HG02763 (cell line): Measurements from ENCODE around the gene ZBTB34.
"Not testable (repeated sequence)": the region's sequence is repeated elsewhere in the genome, so short reads cannot be mapped to it uniquely, and the experiment has no call there.

Experiments
- ATAC-seq: cut with Tn5 transposase; IDR thresholded peaks from one replicate; pipeline ENCODE4 v1.9.1; 2021; ENCODE audit warnings: mild to moderate bottlenecking, moderate library complexity; ENCODE audit not compliant: unreplicated experiment

The ZBTB34 gene, protein sequence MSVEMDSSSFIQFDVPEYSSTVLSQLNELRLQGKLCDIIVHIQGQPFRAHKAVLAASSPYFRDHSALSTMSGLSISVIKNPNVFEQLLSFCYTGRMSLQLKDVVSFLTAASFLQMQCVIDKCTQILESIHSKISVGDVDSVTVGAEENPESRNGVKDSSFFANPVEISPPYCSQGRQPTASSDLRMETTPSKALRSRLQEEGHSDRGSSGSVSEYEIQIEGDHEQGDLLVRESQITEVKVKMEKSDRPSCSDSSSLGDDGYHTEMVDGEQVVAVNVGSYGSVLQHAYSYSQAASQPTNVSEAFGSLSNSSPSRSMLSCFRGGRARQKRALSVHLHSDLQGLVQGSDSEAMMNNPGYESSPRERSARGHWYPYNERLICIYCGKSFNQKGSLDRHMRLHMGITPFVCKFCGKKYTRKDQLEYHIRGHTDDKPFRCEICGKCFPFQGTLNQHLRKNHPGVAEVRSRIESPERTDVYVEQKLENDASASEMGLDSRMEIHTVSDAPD

DNA sequence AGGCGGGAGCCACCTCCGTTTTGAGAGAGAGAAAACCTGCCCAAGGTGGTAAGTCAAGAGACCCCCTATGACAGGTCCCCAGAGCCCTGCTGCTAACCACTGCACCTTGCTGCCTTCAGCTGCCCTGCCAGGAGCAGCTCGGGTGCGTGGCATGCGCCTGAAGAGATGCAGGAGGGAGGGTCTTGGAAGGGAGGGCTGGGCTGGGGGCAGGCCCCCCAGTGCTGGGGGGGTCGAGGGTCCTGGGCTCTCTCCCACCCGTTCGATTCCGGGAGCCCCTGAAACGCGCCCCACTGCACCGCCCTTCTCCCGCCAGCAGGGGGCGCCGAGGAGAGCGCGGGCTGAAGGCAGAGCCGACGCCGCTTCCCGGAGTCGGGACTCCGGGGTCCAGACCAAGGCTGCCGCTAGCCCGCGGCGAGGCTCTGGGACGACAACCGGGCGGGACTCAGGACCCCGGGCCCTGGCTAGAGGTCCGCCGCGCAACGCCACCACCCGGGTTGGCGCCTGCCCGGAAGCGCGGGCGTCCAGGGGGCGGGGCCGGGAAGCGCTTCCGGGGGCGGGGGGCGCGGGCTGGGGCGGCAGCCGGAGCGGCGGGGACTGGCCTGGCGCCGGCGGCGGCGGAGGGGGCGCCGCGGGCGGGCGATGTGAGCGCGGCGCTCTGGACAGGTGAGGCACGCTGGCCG lies at the start of gene ZBTB34:
ZBTB34 (plus strand) TSS at position 563 of the 680 bp plus-strand sequence. CDS start 18,761 bp downstream, outside the sequence.
- peak; percentile 63 for ATAC-seq

DNA sequence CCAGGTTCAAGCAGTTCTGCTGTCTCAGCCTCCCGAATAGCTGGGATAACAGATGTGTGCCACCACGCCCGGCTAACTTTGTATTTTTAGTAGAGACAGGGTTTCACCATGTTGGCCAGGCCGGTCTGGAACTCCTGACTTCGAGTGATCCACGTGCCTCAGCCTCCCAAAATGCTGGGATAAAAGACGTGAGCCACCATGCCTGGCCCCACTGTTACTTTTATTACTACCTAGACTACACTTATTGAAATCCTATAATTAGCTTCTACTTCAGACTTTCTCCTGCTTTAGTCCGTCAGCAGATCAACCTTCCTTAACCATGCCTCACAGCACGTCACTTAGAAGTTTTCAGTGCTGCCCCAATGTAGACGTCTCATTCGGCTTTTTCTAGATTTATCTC lies 47.4 kb upstream of the ZBTB34 start:
- ATAC-seq: no peak

DNA sequence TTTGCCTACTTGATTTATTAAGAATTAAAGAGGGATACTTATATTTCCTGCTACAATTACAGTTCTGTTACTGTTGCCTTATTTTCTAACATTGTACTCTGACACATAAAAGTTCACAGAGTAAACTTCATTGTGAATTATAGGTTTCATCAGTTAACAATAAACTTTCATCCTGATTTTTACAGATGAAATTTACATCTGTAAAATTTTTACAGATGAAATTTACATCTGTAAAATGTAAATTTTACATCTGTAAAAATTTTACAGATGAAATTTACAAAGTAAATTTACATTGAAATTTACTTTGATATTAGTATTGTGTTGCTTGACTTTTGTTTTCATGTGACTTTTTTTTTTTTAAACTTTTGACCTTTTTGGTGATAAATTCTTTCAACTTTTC lies 46.3 kb upstream of the ZBTB34 start:
- ATAC-seq: no peak

DNA sequence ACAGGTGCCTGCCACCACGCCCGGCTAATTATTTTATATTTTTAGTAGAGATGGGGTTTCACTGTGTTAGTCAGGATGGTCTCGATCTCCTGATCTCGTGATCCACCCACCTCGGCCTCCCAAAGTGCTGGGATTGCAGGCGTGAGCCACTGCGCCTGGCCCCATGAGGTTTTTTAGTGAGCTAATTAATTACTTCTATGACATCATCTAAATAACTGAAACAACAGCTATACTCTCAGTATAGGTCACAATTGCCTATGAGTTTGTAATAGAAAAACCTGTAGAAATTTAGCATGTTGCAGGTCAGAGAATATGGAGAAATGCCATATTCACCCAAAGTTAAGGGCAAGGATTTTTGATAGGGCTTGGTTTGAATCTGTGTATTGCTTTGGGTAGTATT lies 42.8 kb upstream of the ZBTB34 start:
- ATAC-seq: not testable (repeated sequence)

DNA sequence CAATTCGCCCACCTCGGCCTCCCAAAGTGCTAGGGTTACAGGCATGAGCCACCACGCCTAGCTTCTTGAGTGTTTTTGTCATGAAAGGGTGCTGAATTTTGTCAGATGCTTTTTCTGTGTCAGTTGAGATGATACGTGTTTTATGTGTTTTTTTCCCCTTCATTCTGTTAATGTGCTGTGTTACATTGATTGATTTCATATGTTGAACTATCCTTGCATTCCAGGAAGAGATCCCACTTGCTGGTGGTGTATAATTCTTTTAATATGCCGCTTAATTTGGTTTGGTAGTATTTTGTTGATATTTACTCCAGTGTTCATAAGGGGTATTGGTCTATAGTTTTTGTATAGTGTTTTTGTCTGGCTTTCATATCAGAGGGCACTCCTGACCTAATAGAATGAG lies 42.0 kb upstream of the ZBTB34 start:
- no peak for ATAC-seq

DNA sequence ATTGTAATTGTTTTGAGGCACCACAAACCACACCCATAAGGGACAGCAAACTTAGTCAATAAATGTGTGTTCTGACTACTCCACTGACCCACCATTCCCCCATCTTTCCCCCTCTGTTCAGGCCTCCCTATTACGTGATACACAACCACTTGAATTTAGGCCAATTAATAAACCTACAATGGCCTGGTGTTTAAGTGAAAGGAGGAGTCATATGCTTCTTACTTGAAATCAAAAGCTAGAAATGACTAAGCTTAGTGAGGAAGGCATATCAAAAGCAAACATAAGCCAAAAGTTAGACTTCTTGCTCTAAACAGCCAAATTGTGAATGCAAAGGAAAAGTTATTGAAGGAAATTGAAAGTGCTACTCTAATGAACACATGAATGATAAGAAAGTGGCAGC lies 41.0 kb upstream of the ZBTB34 start:
- ATAC-seq: no peak

DNA sequence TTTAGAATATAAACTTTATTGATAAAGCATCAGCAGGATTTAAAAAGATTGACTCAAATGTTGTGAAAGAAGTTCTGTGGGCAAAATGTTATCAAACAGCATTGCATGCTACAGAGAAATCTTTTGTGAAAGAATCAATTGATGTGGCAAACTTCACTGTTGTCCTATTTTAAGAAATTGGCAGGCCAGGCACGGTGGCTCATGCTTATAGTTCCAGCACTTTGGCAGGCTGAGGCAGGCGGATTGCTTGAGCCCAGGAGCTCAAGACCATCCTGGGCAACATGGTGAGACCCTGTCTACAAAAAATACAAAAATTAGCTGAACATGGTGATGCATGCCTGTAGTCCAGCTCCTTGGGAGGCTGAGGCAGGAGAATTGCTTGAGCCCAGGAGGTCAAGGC lies 38.2 kb upstream of the ZBTB34 start:
- ATAC-seq: no peak

DNA sequence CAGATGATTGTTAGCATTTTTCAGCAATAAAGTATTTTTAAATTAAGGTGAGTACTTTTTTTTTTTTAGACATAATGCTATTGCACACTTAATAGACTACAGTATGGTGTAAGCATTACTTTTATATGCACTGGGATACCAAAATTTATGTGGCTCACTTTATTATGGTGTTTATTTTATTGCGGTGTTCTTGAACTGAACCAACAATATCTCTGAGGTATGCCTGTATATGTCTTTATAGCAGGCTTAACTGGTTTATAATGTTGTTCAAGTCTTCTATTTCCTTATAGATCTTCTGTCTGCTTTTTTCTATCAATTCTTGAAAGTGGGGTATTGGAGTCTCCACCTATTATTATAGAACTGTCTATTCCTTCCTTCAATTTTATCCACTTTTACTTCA lies 37.6 kb upstream of the ZBTB34 start:
- no peak for ATAC-seq

DNA sequence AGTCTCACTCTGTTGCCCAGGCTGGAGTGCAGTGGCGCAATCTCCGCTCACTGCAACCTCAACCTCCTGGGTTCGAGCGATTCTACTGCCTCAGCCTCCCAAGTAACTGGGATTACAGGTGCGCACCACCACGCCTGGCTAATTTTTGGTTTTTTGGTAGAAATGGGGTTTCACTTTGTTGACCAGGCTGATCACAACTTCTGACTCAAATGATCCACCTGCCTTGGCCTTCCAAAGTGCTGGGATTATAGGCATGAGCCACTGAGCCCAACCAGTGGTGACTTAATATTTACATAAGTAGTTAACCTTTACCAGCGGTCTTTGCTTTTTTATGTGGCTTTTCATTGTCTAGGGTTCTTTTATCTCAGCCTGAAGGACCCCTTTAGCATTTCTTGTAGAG lies 36.4 kb upstream of the ZBTB34 start:
- not testable (repeated sequence) for ATAC-seq

DNA sequence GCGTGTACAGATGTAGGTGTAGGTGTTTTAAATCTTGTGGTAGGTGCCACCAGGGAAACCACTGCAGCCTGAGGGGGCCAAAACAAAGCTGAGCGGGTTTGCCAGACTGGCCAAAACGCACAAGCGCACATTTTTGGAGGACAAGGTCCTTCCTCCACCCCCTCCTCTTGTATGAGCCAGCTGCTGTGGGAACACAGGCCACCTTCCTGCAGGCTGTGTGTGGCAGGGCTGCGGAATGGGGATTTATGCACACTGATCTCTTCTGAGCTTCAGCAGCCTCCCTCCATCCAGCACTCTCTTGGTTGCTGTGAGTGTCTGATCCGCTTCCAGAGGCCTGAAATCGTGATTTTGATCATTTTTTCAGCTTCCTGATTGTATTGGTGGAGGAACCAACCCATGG lies 33.2 kb upstream of the ZBTB34 start:
- no peak for ATAC-seq

DNA sequence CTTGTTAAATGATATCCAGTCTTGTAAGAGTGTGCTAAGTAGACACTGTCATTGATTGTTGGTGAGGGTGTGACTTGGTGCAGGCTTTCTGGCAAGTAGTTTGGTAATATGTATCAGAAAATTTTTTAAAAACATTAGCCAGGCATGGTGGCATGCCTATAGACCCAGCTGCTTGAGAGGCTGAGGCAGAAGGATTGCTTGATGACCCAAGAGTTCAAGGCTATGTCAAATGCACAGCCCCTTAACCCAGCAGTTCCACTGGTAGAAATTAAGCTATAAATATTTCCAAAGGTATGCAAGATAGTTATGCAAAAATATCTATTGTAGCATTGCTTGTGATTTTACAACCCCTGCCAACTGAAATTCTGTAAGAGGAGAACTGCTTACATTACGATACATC lies 31.4 kb upstream of the ZBTB34 start:
- no peak for ATAC-seq

DNA sequence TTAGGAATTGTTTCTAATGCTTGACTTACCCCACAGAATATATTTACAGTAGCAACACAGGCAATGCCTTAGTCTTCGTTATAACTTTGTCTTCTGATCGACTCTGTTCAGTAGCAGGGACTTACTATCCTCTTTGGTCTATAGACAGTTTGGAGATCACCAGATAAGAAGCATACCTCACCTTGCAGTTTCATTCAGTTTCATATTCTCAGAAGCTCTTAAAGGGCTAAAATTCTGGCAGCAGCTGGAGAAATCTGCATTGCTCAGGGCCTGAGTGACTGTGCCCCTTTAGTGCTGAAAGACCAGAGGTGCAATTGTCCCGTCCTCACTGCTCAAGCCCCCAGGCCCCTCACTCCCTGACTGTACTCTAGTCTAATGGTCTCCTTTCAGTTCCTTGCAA lies 29.6 kb upstream of the ZBTB34 start:
- ATAC-seq: no peak

DNA sequence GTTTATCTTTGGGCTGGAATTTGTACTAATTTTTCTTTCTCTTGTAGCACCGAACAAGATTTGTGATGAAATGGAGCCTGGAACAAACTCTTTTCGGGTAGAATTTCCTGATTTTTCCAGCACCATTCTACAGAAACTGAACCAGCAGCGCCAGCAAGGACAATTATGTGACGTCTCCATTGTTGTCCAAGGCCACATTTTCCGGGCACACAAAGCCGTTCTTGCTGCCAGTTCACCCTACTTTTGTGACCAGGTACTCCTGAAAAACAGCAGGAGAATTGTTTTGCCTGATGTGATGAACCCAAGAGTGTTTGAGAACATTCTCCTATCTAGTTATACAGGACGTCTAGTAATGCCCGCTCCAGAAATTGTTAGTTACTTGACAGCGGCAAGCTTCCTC lies 28.0 kb upstream of the ZBTB34 start:
- no peak for ATAC-seq

DNA sequence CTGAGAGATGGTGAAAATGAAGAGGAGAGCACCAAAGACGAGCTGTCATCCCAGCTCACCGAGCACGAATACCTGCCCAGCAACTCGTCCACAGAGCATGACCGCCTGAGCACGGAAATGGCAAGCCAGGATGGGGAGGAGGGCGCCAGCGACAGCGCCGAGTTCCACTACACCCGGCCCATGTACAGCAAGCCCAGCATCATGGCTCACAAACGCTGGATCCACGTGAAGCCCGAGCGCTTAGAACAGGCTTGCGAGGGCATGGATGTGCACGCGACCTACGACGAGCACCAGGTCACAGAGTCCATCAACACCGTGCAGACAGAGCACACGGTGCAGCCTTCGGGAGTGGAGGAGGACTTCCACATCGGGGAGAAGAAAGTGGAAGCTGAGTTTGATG lies 27.4 kb upstream of the ZBTB34 start:
- ATAC-seq: no peak

DNA sequence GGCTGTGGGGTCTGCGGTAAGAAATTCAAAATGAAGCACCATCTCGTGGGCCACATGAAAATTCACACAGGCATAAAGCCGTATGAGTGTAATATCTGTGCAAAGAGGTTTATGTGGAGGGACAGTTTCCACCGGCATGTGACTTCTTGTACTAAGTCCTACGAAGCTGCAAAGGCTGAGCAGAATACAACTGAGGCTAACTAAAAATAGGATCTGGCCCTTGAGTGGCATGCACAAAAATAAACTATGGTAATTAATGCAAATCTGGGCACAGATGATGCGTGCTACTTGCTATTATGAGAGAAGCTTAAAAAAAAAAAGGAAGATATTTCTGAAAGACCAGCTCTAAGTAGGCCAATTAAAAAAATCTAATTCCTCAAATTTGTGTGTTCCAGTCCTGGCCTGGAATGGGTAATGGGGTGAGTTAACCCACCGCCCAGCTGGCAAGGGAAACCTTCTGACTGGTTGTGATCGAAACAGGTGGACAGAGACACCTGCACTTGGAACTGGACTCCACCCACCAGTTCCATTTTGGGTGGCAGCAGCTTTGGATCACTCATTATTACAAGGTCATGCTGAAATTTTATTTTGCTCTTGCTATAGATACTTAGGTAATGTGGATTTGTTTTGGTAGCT lies 26.6 kb upstream of the ZBTB34 start:
- ATAC-seq: no peak

DNA sequence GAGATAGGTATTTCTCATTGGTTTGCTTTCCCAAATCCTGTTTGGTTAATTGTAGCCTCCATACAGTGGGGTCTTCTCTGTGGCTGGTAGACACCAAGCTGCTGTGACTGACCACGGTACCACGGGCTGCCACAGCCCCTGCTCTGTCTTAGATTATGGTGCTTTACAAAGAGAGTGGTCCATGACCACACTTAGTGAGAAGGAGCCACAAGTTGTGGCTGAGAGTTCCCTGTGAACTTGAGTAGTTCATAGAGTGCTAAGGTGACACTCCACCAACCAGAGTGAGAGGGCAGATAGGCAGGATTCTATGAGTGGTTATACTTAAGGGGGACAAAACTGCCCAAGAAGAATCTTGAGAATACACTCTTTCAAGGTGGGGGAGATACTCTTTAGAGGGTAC lies 25.8 kb upstream of the ZBTB34 start:
- no peak for ATAC-seq

DNA sequence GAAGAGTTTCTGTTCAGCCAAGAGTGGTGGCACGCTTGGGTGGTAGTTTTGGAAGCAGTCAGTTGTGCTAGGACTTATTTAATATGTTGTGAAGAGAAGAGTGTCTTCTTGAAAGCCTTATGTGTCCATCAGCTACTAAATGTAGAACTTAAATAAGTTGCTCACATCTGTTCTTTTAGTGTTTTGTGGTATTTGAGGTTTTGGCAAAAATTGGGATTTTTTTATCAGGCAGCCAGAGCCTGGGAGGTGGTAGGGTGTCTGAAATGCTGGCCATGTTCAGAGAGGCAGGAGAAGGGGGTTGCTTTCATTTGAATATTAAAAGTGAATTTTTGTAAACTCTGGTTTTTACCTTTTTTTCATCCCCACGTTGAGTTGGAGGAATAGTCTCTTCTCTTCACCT lies 24.2 kb upstream of the ZBTB34 start:
- no peak for ATAC-seq

DNA sequence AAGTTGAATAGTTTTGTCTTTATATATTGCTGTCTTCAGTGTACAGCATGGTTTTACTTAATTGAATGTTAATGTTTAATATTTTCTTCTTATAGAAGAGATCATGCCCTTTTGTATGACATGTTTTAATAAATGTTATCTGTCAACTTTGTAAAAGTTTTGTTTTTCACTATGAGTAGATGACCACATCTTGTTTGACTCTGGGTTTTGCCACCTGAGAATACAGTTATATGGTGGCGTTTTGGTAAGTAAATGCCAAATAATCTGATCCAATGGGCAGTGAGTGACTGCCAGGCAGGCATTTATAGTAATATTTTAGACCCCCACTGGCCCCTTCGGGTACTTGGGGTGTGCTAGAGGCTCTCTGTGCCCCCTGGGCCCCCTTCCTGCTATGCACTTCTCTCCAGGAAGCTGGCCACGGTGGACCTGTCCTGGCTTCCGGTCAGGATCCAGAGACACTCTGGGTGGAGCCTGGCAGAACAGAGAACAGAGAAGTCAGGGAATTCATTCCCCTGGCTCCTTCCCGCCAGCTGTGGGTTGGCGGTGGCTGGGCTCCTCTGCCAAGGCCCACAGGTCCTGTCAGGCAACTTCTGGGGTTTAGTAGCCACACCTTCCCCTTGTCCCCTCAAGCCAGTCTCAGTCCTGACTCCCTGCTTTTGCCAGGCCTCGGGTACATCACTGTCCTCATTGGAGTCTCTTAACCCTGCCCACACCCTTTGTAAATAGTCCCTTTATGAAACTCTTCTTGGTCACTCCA lies 22.2 kb upstream of the ZBTB34 start:
- ATAC-seq: peak; percentile 11

DNA sequence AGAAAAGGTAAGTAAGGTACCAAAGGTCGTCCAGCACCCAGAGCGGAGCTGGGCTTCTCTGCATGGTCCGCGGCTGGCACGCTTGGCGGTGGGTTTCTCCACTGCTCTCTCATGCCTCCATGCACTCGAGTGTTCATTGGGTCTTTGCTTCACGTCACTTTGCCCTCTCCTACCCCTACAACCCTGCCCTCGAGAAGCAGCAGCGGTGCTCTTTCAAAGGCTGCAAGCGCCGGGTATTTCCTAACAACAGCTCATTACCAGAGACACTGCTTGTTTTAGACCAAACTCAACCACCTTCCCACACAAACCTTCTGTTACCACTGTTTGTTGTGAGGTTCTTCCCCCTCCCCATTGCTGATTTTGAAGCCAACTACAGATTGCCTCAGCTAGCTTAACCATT lies 21.5 kb upstream of the ZBTB34 start:
- peak; percentile 48 for ATAC-seq

DNA sequence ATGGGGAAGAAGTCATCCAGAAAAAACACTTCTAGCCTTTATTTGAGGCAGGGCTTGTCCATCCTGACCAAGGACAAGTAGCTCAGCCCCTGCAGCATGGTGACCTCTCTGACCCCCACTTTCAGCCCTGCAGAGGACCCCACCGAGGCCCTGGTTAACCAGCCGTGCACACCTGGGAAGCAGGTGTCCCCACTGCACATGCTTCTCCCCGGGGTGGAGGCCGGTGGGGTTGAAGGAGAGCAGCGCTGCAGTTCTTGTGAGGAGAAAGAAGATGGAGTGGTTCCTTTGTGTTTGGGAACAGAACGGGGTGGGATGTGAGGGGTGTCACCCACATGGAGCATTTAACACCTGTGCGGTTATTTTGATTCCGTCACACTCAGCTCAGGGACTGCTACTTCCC lies 21.1 kb upstream of the ZBTB34 start:
- ATAC-seq: no peak

DNA sequence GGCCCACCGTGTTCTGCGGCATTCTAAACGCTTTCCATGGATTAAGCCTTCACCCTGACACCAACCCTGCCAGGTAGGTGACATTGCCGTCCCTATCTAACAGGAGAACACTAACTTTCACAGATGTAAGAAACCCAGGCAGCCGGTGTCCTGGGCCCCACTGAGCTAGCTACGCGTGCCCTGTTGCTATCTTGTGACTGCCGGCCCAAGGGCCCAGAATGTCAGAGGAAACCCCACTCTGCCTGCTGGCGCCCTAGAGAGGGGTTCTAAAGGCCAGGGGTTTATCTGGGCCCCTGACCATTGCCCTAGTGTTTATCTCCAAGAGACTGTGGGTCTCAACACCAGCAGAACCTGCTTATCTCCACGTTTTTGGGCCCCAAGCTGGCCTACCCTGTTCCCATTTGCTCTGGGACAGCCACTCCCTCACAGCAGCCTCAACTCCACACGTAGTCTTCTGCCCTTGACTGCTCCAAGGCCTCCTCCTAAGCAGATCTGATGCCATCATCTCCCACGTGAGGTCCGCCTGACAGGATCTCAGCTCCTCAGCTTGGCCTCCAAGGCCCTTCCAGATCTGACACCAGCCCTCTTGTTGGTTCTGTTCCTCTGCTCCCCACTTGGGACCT lies 18.1 kb upstream of the ZBTB34 start:
- no peak for ATAC-seq
